Astrocyte of the spinal cord (primary cell): ENCODE results near the gene FHL2.

Experiments
- DNase-seq: peaks from one replicate; pipeline ENCODE4 v3.0.0; 2011; ENCODE audit warnings: low read depth, low spot score
- H3K4me3 ChIP-seq: 2 replicates; pipeline ENCODE4 v1.5.1; 2011; ENCODE audit warnings: low read depth, mild to moderate bottlenecking, low read length, moderate library complexity
- CTCF ChIP-seq: IDR thresholded peaks from 2 replicates; pipeline ENCODE4 v1.5.1; 2012; ENCODE audit warnings: low read depth, mild to moderate bottlenecking, low read length, inconsistent platforms
- in situ Hi-C: cut with HindIII; loops from 2 replicates; pipeline ENCODE4 v1.10.0; 2017; ENCODE audit warnings: low sequenced_read_pairs

Gene FHL2

GRCh38 chr2:105323111-105323510, 75.7 kb downstream of the FHL2 start:
- no peak overlapping the region for H3K4me3 ChIP-seq
- in situ Hi-C loops, result no loop called here
- no peak for DNase-seq
- TF ChIP-seq CTCF, result no peak

DNA sequence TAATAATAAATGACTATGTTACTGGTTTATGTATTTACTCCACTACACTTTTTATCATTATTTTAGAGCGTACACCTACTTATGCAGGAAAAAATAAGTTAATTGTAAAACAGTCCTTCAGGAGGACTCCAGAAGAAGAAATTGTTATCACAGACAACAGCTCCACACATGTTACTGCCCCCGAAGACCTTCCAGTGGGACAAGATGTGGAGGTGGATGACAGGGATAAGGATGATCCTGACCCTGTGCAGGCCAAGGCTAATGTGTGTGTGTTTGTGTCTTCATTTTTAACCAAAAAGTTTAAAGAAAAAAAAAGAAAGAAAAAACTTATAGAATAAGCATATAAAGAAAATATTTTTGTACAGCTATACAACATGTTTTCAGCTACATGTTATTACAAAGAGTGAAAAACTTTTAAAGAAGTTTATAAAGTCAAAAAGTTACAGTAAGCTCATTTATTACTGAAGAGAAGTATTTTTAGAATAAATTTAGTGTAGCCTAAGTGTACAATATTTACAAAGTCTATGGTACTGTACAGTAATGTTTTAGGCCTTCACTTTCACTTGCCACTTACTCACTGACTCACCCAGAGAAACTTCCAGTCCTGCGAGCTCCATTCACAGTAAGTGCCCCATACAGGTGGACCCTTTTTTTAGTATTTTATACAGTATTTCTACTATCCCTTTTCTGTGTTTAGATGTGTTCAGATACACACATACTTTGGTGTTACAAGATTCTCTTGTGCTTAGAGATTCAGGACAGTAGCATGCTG, 76.8 kb downstream of the FHL2 start:
- peak; percentile 23 for DNase-seq
- in situ Hi-C loops, result no loop called here
- no peak for TF ChIP-seq CTCF
- no peak overlapping the region for H3K4me3 ChIP-seq

- no peak for DNase-seq
- H3K4me3 ChIP-seq, result no peak overlapping the region
- in situ Hi-C loops, result no loop called here
- TF ChIP-seq CTCF, result no peak
These were observed 78.1 kb downstream of the FHL2 start for GRCh38 chr2:105320651-105321215.

GRCh38 chr2:105317937-105318336, 80.9 kb downstream of the FHL2 start:
- TF ChIP-seq CTCF, result no peak
- in situ Hi-C loops, result no loop called here
- DNase-seq, result no peak
- H3K4me3 ChIP-seq, result no peak overlapping the region

DNA sequence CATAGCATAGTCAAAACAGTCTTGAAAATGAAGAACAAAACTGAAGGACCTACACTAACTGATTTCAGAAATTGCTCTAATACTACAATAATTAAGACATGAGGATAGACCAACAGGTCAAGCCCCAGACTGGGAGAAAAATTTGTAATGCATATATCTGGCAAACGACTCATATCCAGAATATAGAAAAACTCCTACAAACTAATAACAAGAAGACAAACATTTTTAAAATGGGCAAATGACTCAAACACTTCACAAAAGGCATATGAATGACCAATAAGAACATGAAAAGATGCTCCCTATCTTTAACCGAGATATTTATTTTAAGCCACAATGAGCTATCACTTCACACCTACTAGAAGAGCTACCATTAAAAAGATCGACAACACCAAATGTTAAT, 83.5 kb downstream of the FHL2 start:
- DNase-seq, result no peak
- TF ChIP-seq CTCF, result no peak
- no peak overlapping the region for H3K4me3 ChIP-seq
- in situ Hi-C loops, result no loop called here

DNA sequence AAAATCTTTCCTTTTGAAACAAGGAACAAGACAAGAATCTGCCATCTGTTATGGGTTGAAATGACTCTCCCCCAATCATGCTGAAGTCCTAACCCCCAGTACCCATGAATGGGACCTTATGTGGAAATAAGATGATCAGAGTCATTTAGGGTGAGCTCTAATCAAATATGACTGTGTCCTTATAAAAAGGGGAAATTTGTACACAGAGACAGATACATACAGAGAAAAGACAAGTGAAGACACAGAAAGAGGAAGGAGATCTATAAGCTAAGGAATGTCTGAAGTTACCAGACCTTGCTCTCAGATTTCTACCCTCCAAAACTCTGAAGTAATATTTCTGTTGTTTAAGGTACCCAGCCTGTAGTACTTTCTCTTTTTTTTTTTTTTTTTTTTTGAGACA, 85.0 kb downstream of the FHL2 start:
- no peak for DNase-seq
- in situ Hi-C loops, result no loop called here
- TF ChIP-seq CTCF, result no peak

More for the DNA sequence above, 85.0 kb downstream of the FHL2 start:
- H3K4me3 ChIP-seq, result no peak overlapping the region
